IMR-90 (cell line): ENCODE data around the gene SOWAHC. TPM values are rescaled to one million over a fixed set of nuclear protein-coding genes. Genes with fewer than 3 reads are reported as not detected.

Experiments used
- ATAC-seq: fragments of 200-7000 bp; cut with Tn5 transposase; 2 replicates; pipeline ENCODE4 v1.9.1; 2020; ENCODE audit warnings: low read depth, mild to moderate bottlenecking, moderate library complexity
- BruUV-seq: library from RNA; stranded (reverse); fragments of 400-500 nt; replicated peaks from 2 replicates; lab custom pipeline; 2021; lab: Mats Ljungman, UMichigan
- CTCF ChIA-PET: fragments of 300-600 bp; formaldehyde crosslinking; extraction: SDS; loops from one replicate; lab custom pipeline; 2021; ENCODE audit warnings: antibody characterized with exemption; lab: Yijun Ruan, JAX
- POLR2A ChIA-PET: fragments of 300-600 bp; sonication (Branson Sonifier 250); formaldehyde crosslinking; loops from one replicate; lab custom pipeline; 2022; ENCODE audit warnings: antibody characterized with exemption; ENCODE audit not compliant: unreplicated experiment; lab: Charles Lee
- DNase-seq: peaks from one replicate; pipeline ENCODE4 v3.0.0; 2013
- H2AFZ ChIP-seq: replicated peaks from 2 replicates; pipeline ENCODE3; 2013; ENCODE audit warnings: low read length, mild to moderate bottlenecking; ENCODE audit not compliant: poor library complexity
- H2AK5ac ChIP-seq: 2 replicates; pipeline ENCODE4 v1.6.1; 2013; ENCODE audit warnings: low read depth, low read length, inconsistent platforms
- H2AK9ac ChIP-seq: replicated peaks from 2 replicates; pipeline ENCODE3; 2013; ENCODE audit warnings: mild to moderate bottlenecking, low read depth, low read length, moderate library complexity; ENCODE audit not compliant: poor library complexity
- H2BK120ac ChIP-seq: 2 replicates; pipeline ENCODE4 v1.6.1; 2013; ENCODE audit warnings: low read depth, low read length, inconsistent platforms
- H2BK15ac ChIP-seq: 3 replicates; pipeline ENCODE4 v1.6.1; 2013; ENCODE audit warnings: low read depth, low read length, inconsistent platforms
- H2BK20ac ChIP-seq: 2 replicates; pipeline ENCODE4 v1.6.1; 2013; ENCODE audit warnings: low read depth, mild to moderate bottlenecking, inconsistent platforms, low read length, moderate library complexity
- H2BK5ac ChIP-seq: 2 replicates; pipeline ENCODE4 v1.6.1; 2013; ENCODE audit warnings: mild to moderate bottlenecking, low read depth, low read length, inconsistent platforms; ENCODE audit not compliant: poor library complexity, severe bottlenecking
- H3K14ac ChIP-seq: replicated peaks from 2 replicates; pipeline ENCODE4 v1.6.1; 2013; ENCODE audit warnings: low read depth, low read length, inconsistent platforms
- H3K18ac ChIP-seq: 2 replicates; pipeline ENCODE4 v1.6.1; 2013; ENCODE audit warnings: low read depth, low read length, control low read depth
- H3K23ac ChIP-seq: 2 replicates; pipeline ENCODE4 v1.6.1; 2013; ENCODE audit warnings: low read depth, low read length, inconsistent platforms
- H3K27ac ChIP-seq: 2 replicates; pipeline ENCODE4 v1.5.1; 2013; ENCODE audit warnings: mild to moderate bottlenecking, control low read depth, low read length; ENCODE audit not compliant: insufficient read depth
- H3K27me3 ChIP-seq: 2 replicates; pipeline ENCODE4 v1.6.1; 2013; ENCODE audit warnings: low read length; ENCODE audit not compliant: control insufficient read depth, insufficient read depth
- H3K36me3 ChIP-seq: 2 replicates; pipeline ENCODE4 v1.6.1; 2013; ENCODE audit warnings: low read length, mixed read lengths; ENCODE audit not compliant: control insufficient read depth, insufficient read depth
- H3K4ac ChIP-seq: 2 replicates; pipeline ENCODE4 v1.6.1; 2013; ENCODE audit warnings: low read depth, low read length, inconsistent platforms
- H3K4me1 ChIP-seq: 2 replicates; pipeline ENCODE4 v1.6.1; 2013; ENCODE audit warnings: low read length, mixed read lengths; ENCODE audit not compliant: control insufficient read depth, insufficient read depth
- H3K4me2 ChIP-seq: 2 replicates; pipeline ENCODE4 v1.6.1; 2013; ENCODE audit warnings: low read depth, mild to moderate bottlenecking, control low read depth, low read length, moderate library complexity
- H3K4me3 ChIP-seq: 2 replicates; pipeline ENCODE4 v1.5.1; 2013; ENCODE audit warnings: low read depth, mild to moderate bottlenecking, control low read depth, low read length, moderate library complexity; ENCODE audit not compliant: insufficient read depth
- H3K56ac ChIP-seq: 2 replicates; pipeline ENCODE4 v1.6.1; 2013; ENCODE audit warnings: low read length, inconsistent platforms; ENCODE audit not compliant: insufficient read depth; ENCODE audit errors: extremely low read depth
- H3K79me1 ChIP-seq, 2 experiments: 2 replicates each; pipeline ENCODE4 v1.6.1; 2013; ENCODE audit warnings: low read length in 2 of 2, inconsistent platforms in 1 of 2, low read depth in 1 of 2
- H3K9ac ChIP-seq: 2 replicates; pipeline ENCODE4 v1.6.1; 2013; ENCODE audit warnings: low read depth, low read length, control low read depth
- H3K9me1 ChIP-seq: 2 replicates; pipeline ENCODE4 v1.6.1; 2013; ENCODE audit warnings: low read length, inconsistent platforms; ENCODE audit not compliant: insufficient read depth
- H3K9me3 ChIP-seq: 2 replicates; pipeline ENCODE4 v1.6.1; 2013; ENCODE audit warnings: low read length; ENCODE audit not compliant: control insufficient read depth, insufficient read depth
- H4K20me1 ChIP-seq: 2 replicates; pipeline ENCODE4 v1.6.1; 2013; ENCODE audit warnings: low read length, inconsistent platforms; ENCODE audit not compliant: insufficient read depth
- H4K5ac ChIP-seq: 2 replicates; pipeline ENCODE4 v1.6.1; 2013; ENCODE audit warnings: mild to moderate bottlenecking, low read depth, low read length, control low read depth
- H4K8ac ChIP-seq, 2 experiments: 2 replicates each; pipeline ENCODE4 v1.6.1; 2013; ENCODE audit warnings: low read depth in 2 of 2, low read length in 2 of 2, control low read depth in 1 of 2, inconsistent platforms in 1 of 2
- H4K91ac ChIP-seq: 2 replicates; pipeline ENCODE4 v1.6.1; 2013; ENCODE audit warnings: low read depth, low read length, inconsistent platforms; ENCODE audit not compliant: insufficient read depth
- CEBPB ChIP-seq: IDR thresholded peaks from 2 replicates; pipeline ENCODE4 v1.6.1; 2012; ENCODE audit warnings: low read depth, low read length, improper control_type of control experiment
- MAZ ChIP-seq: IDR thresholded peaks from 2 replicates; pipeline ENCODE4 v1.6.1; 2012; ENCODE audit warnings: low read depth, mild to moderate bottlenecking, low read length, improper control_type of control experiment, moderate library complexity, borderline replicate concordance
- USF2 ChIP-seq: fragments of 150-350 bp; IDR thresholded peaks from 2 replicates; pipeline ENCODE4 v1.6.1; 2017; ENCODE audit warnings: mild to moderate bottlenecking, antibody characterized with exemption, low read length, low read depth
- WGBS, 2 experiments: methylation state at CpG; one replicate each; pipeline versions ENCODE4 v1.1.5 to v1.1.7; 2013; ENCODE audit warnings: missing lambda C conversion rate in 2 of 2; ENCODE audit not compliant: insufficient read length in 1 of 2; ENCODE audit errors: extremely low coverage in 2 of 2; 5-methylcytosine and 5-hydroxymethylcytosine counted together
- dilution Hi-C: fragments of 300-500 bp; cut with HindIII; formaldehyde crosslinking; loops from one replicate; pipeline ENCODE4 v1.14.3; 2018; ENCODE audit warnings: low sequenced_read_pairs; ENCODE audit not compliant: unreplicated experiment
- in situ Hi-C: fragments of 300-500 bp; cut with MboI; formaldehyde crosslinking; loops from 3 replicates; pipeline ENCODE4 v1.14.3; 2019; ENCODE audit warnings: low sequenced_read_pairs, inconsistent platforms, mixed read lengths
- intact Hi-C: fragments of 100-400 bp; cut with micrococcal nuclease; formaldehyde crosslinking; loops from 2 replicates; pipeline ENCODE4 v1.10.0; 2022
- polyA plus RNA-seq, 3 experiments: library from polyadenylated mRNA; depleted of rRNA; stranded (reverse); fragments of >200 nt; gene quantifications; 2 replicates each; pipeline ENCODE4 v1.2.3, GENCODE V29; 2012; ENCODE audit warnings: low replicate concordance in 1 of 3
- total RNA-seq: library from RNA; depleted of rRNA; stranded (reverse); fragments of >200 nt; gene quantifications from 2 replicates; pipeline ENCODE4 v1.2.3, GENCODE V29; 2012

SOWAHC gene
- total and polyA plus RNA-seq, 2 of the 4 experiments (the other 2 are of a cell fraction) = 3.2 to 4.8 TPM

DNA sequence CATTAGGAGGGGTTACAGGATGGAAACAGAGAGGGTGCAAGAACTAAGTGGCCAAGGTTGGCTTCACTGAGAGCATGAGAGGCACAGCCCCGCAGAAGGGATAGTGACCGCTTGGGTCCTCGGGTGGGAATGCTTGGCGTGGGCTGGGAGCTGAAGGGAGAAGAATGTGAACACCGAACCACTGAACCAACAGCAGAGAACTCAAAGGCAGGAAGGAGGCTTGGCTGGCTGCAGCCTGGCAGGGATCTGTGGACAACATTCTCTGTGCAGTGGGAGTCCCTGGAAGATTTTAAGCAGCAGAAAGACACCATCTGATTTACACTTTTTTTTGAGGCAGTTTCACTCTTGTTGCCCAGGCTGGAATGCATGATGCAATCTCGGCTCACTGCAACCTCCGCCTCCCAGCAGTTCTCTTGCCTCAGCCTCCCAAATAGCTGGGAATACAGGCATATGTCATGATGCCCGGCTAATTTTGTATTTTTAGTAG lies 33.9 kb downstream of the SOWAHC start:
- dilution Hi-C loops (no loop called here), intact Hi-C loops (no loop called here), in situ Hi-C loops (no loop called here)
- no peaks in the 10 kb centered on the region for H4K20me1 ChIP-seq
- H3K79me1 ChIP-seq = no peaks in the 10 kb centered on the region
- no TSS peak for BruUV-seq
- no peak overlapping the region for H3K56ac ChIP-seq
- no peak for DNase-seq
- no peak overlapping the region for H4K8ac ChIP-seq
- H3K27me3 ChIP-seq = peaks cover 21% of the 10 kb centered on the region
- ATAC-seq = peak; percentile 54
- H3K4ac ChIP-seq = no peak overlapping the region
- no peak overlapping the region for H2BK5ac ChIP-seq
- H3K4me3 ChIP-seq = no peak overlapping the region
- CTCF ChIA-PET = no interaction called here
- H3K9me1 ChIP-seq = no peaks in the 10 kb centered on the region
- H2BK20ac ChIP-seq = no peak overlapping the region
- H2AFZ ChIP-seq = no peak overlapping the region
- peak overlapping the region; percentile 38 for H2AK9ac ChIP-seq
- no peak overlapping the region for H2AK5ac ChIP-seq
- H2BK15ac ChIP-seq = no peak overlapping the region
- no peak overlapping the region for H3K23ac ChIP-seq
- no peak overlapping the region for H4K5ac ChIP-seq
- H3K4me1 ChIP-seq = 0 out of 2 replicates have a peak, but pooled peaks cover 3% of the 10 kb centered on the region
- no peak overlapping the region for H3K14ac ChIP-seq
- no peak overlapping the region for H4K91ac ChIP-seq
- no peak overlapping the region for H2BK120ac ChIP-seq
- H3K9me3 ChIP-seq = no peaks in the 10 kb centered on the region
- POLR2A ChIA-PET = no interaction called here
- WGBS, 2 experiments = 76% methylated on average over 4 of the region's 8 CpGs; no CpG with 5 or more reads in 1 of the 2 experiments
- no peak for TF ChIP-seq USF2
- TF ChIP-seq CEBPB = peak; percentile 54; the same call in 1 of the 2 replicates
- no peak for TF ChIP-seq MAZ
- no peak overlapping the region for H3K4me2 ChIP-seq
- H3K36me3 ChIP-seq = no peaks in the 10 kb centered on the region
- no peak overlapping the region for H3K27ac ChIP-seq
- H3K18ac ChIP-seq = no peak overlapping the region
- H3K9ac ChIP-seq = no peak overlapping the region
